HEK293 (cell line): ENCODE measurements around the gene SYNDIG1L.

Experiments
- CTCF ChIA-PET: fragments of 350-600 bp; formaldehyde crosslinking; extraction: SDS; loops from one replicate; lab custom pipeline; 2021; ENCODE audit warnings: antibody characterized with exemption; lab: Yijun Ruan, JAX
- POLR2A ChIA-PET: fragments of 300-600 bp; formaldehyde crosslinking; extraction: SDS; loops from one replicate; lab custom pipeline; 2020; ENCODE audit warnings: antibody characterized with exemption, inconsistent platforms; lab: Yijun Ruan, JAX
- H3K27ac ChIP-seq: fragments of 200-500 bp; sonication (Bioruptor generic); 2 replicates; pipeline ENCODE4 v1.5.1; 2014; ENCODE audit warnings: low read depth, low read length, control low read depth, inconsistent platforms; ENCODE audit errors: extremely low read depth
- H3K36me3 ChIP-seq, 2 experiments: fragments of 200-500 bp in 1 of 2; sonication (Bioruptor generic) in 1 of 2; 1 replicate in 1 of 2; 2 replicates in 1 of 2; pipeline ENCODE4 v1.5.1; 2014 to 2017; ENCODE audit warnings: inconsistent platforms in 2 of 2, low read length in 2 of 2; ENCODE audit not compliant: control insufficient read depth in 2 of 2, insufficient read depth in 1 of 2
- H3K4me1 ChIP-seq: fragments of 200-500 bp; sonication (Bioruptor generic); 2 replicates; pipeline ENCODE4 v1.5.1; 2014; ENCODE audit warnings: mild to moderate bottlenecking, low read length, inconsistent platforms; ENCODE audit not compliant: control insufficient read depth, insufficient read depth
- H3K4me3 ChIP-seq: 2 replicates; pipeline ENCODE4 v1.5.1; 2011; ENCODE audit warnings: low read depth, mild to moderate bottlenecking, control low read depth, low read length, moderate library complexity
- H3K9me3 ChIP-seq: fragments of 200-500 bp; sonication (Bioruptor generic); 2 replicates; pipeline ENCODE4 v1.5.1; 2014; ENCODE audit warnings: low read depth, low read length, inconsistent platforms; ENCODE audit not compliant: control insufficient read depth, insufficient read depth
- GFI1B ChIP-seq: fragments of 450-650 bp; formaldehyde crosslinking; IDR thresholded peaks from 2 replicates; pipeline ENCODE4 v1.5.1; 2016; ENCODE audit warnings: missing biosample characterization, missing genetic modification characterization
- HOXC10 ChIP-seq: sonication (generic); formaldehyde crosslinking; IDR thresholded peaks from 2 replicates; pipeline ENCODE4 v1.8.1; 2023; ENCODE audit warnings: mild to moderate bottlenecking, missing genetic modification reagents
- SP7 ChIP-seq: fragments of 450-650 bp; formaldehyde crosslinking; IDR thresholded peaks from 2 replicates; pipeline ENCODE4 v1.5.1; 2016; ENCODE audit warnings: missing biosample characterization, missing genetic modification characterization
- TCF7L2 ChIP-seq: IDR thresholded peaks from 2 replicates; pipeline ENCODE4 v1.6.1; 2011; ENCODE audit warnings: low read depth, mild to moderate bottlenecking, inconsistent platforms, low read length, moderate library complexity, borderline replicate concordance
- YY1 ChIP-seq: fragments of 450-650 bp; formaldehyde crosslinking; IDR thresholded peaks from 2 replicates; pipeline ENCODE4 v1.5.1; 2018; ENCODE audit warnings: missing biosample characterization, missing genetic modification characterization
- ZBTB1 ChIP-seq: fragments of 450-650 bp; formaldehyde crosslinking; IDR thresholded peaks from 2 replicates; pipeline ENCODE4 v1.5.1; 2016; ENCODE audit warnings: missing biosample characterization, missing genetic modification characterization
- ZEB2 ChIP-seq: fragments of 450-650 bp; formaldehyde crosslinking; IDR thresholded peaks from 2 replicates; pipeline ENCODE4 v1.5.1; 2016; ENCODE audit warnings: missing biosample characterization, missing genetic modification characterization
- ZFP3 ChIP-seq: fragments of 450-650 bp; formaldehyde crosslinking; IDR thresholded peaks from 2 replicates; pipeline ENCODE4 v1.5.1; 2016; ENCODE audit warnings: low read depth, missing biosample characterization, missing genetic modification characterization
- ZNF114 ChIP-seq: fragments of 450-650 bp; formaldehyde crosslinking; IDR thresholded peaks from 2 replicates; pipeline ENCODE4 v1.5.0; 2017; ENCODE audit warnings: missing biosample characterization, missing genetic modification characterization
- ZNF121 ChIP-seq: fragments of 450-650 bp; formaldehyde crosslinking; IDR thresholded peaks from 2 replicates; pipeline ENCODE4 v1.5.1; 2016; ENCODE audit warnings: missing biosample characterization, missing genetic modification characterization
- ZNF169 ChIP-seq: fragments of 450-650 bp; formaldehyde crosslinking; IDR thresholded peaks from 2 replicates; pipeline ENCODE4 v1.5.1; 2016; ENCODE audit warnings: missing biosample characterization, missing genetic modification characterization
- ZNF214 ChIP-seq: fragments of 450-650 bp; formaldehyde crosslinking; IDR thresholded peaks from 2 replicates; pipeline ENCODE4 v1.5.1; 2017; ENCODE audit warnings: missing biosample characterization, mild to moderate bottlenecking, missing genetic modification characterization, borderline replicate concordance
- ZNF558 ChIP-seq: fragments of 450-650 bp; formaldehyde crosslinking; IDR thresholded peaks from 2 replicates; pipeline ENCODE4 v1.5.1; 2016; ENCODE audit warnings: missing biosample characterization, missing genetic modification characterization
- ZNF571 ChIP-seq: fragments of 450-650 bp; formaldehyde crosslinking; IDR thresholded peaks from 2 replicates; pipeline ENCODE4 v1.5.0; 2017; ENCODE audit warnings: missing biosample characterization, missing genetic modification characterization
- TF ChIP-seq, protein P1 (sequence below): fragments of 450-650 bp; formaldehyde crosslinking; IDR thresholded peaks from 2 replicates; pipeline ENCODE4 v1.5.1; 2016; ENCODE audit warnings: missing biosample characterization, missing genetic modification characterization
- TF ChIP-seq, protein P2 (sequence below): fragments of 450-650 bp; formaldehyde crosslinking; IDR thresholded peaks from 2 replicates; pipeline ENCODE4 v1.5.1; 2016; ENCODE audit warnings: missing biosample characterization, missing genetic modification characterization
- TF ChIP-seq, protein P3 (sequence below): fragments of 450-650 bp; formaldehyde crosslinking; IDR thresholded peaks from 2 replicates; pipeline ENCODE4 v1.5.1; 2016; ENCODE audit warnings: missing biosample characterization, missing genetic modification characterization
- TF ChIP-seq, protein P4 (sequence below): fragments of 450-650 bp; formaldehyde crosslinking; IDR thresholded peaks from 2 replicates; pipeline ENCODE4 v1.5.1; 2016; ENCODE audit warnings: missing biosample characterization, missing genetic modification characterization
- TF ChIP-seq, protein P5 (sequence below): fragments of 450-650 bp; formaldehyde crosslinking; IDR thresholded peaks from 2 replicates; pipeline ENCODE4 v1.5.1; 2016; ENCODE audit warnings: missing biosample characterization, missing genetic modification characterization
- TF ChIP-seq, protein P6 (sequence below): fragments of 450-650 bp; formaldehyde crosslinking; conservative IDR thresholded peaks from 2 replicates; pipeline ENCODE4 v1.5.1; 2016; ENCODE audit warnings: low read depth, missing biosample characterization, missing genetic modification characterization

The SYNDIG1L gene

DNA sequence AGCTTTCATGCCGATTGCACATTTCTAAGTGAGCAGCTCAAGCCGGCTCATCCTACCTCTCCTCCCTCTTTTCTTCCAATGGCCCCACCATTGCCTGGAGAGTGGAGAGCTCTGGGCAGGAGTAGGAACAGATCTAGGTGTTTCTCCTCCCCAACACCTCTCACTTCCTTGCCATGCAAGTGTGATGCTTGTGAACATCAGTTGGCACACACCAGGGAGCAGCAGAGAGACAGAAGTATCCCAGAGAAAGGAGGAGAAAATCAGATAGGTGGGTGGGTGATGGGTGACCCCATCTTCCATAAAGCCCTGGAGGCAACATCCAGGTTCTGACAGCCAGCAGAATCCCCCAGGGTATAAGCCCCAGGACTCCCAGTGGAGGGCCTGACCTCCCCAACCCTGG lies 39.3 kb upstream of the SYNDIG1L start:
- Histone ChIP-seq H3K4me3 (no peak overlapping the region), H3K27ac (no peak overlapping the region), H3K4me1 (no peaks in the 10 kb centered on the region), H3K9me3 (no peaks in the 10 kb centered on the region), H3K36me3 (no peaks in the 10 kb centered on the region)
- ChIA-PET CTCF (interaction anchor here (1.2 to 1.3 kb wide), 2 partner anchors 8 to 26 kb away, joined by 3 read pairs; no protein-coding TSS in a partner anchor), POLR2A (no interaction called here)
- no peak for TF ChIP-seq ZNF571
- no peak for TF ChIP-seq ZNF558 (tag by site-specific recombination)
- TF ChIP-seq ZEB2, result no peak
- TF ChIP-seq GFI1B, result no peak
- TF ChIP-seq ZNF214 (tag by site-specific recombination), result no peak
- TF ChIP-seq ZBTB1, result no peak
- TF ChIP-seq, protein P1, sequence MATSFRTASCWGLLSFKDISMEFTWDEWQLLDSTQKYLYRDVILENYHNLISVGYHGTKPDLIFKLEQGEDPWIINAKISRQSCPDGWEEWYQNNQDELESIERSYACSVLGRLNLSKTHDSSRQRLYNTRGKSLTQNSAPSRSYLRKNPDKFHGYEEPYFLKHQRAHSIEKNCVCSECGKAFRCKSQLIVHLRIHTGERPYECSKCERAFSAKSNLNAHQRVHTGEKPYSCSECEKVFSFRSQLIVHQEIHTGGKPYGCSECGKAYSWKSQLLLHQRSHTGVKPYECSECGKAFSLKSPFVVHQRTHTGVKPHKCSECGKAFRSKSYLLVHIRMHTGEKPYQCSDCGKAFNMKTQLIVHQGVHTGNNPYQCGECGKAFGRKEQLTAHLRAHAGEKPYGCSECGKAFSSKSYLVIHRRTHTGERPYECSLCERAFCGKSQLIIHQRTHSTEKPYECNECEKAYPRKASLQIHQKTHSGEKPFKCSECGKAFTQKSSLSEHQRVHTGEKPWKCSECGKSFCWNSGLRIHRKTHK (tag by site-specific recombination), result no peak
- TF ChIP-seq, protein P2, sequence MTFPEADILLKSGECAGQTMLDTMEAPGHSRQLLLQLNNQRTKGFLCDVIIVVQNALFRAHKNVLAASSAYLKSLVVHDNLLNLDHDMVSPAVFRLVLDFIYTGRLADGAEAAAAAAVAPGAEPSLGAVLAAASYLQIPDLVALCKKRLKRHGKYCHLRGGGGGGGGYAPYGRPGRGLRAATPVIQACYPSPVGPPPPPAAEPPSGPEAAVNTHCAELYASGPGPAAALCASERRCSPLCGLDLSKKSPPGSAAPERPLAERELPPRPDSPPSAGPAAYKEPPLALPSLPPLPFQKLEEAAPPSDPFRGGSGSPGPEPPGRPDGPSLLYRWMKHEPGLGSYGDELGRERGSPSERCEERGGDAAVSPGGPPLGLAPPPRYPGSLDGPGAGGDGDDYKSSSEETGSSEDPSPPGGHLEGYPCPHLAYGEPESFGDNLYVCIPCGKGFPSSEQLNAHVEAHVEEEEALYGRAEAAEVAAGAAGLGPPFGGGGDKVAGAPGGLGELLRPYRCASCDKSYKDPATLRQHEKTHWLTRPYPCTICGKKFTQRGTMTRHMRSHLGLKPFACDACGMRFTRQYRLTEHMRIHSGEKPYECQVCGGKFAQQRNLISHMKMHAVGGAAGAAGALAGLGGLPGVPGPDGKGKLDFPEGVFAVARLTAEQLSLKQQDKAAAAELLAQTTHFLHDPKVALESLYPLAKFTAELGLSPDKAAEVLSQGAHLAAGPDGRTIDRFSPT, result no peak
- TF ChIP-seq SP7 (tag by site-specific recombination), result no peak
- TF ChIP-seq ZNF114 (tag by site-specific recombination), result no peak
- TF ChIP-seq ZFP3 (tag by site-specific recombination), result no peak
- TF ChIP-seq ZNF121 (tag by site-specific recombination), result no peak
- no peak for TF ChIP-seq YY1 (tag by site-specific recombination)
- TF ChIP-seq, protein P3, sequence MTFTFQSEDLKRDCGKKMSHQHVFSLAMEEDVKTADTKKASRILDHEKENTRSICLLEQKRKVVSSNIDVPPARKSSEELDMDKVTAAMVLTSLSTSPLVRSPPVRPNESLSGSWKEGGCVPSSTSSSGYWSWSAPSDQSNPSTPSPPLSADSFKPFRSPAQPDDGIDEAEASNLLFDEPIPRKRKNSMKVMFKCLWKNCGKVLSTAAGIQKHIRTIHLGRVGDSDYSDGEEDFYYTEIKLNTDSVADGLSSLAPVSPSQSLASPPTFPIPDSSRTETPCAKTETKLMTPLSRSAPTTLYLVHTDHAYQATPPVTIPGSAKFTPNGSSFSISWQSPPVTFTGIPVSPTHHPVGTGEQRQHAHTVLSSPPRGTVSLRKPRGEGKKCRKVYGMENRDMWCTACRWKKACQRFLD (tag by site-specific recombination), result no peak
- TF ChIP-seq, protein P4, sequence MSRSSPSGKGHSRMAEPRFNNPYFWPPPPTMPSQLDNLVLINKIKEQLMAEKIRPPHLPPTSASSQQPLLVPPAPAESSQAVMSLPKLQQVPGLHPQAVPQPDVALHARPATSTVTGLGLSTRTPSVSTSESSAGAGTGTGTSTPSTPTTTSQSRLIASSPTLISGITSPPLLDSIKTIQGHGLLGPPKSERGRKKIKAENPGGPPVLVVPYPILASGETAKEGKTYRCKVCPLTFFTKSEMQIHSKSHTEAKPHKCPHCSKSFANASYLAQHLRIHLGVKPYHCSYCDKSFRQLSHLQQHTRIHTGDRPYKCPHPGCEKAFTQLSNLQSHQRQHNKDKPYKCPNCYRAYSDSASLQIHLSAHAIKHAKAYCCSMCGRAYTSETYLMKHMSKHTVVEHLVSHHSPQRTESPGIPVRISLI (tag by site-specific recombination), result no peak
- TF ChIP-seq HOXC10 (CRISPR knock-in tag), result no peak
- TF ChIP-seq, protein P5, sequence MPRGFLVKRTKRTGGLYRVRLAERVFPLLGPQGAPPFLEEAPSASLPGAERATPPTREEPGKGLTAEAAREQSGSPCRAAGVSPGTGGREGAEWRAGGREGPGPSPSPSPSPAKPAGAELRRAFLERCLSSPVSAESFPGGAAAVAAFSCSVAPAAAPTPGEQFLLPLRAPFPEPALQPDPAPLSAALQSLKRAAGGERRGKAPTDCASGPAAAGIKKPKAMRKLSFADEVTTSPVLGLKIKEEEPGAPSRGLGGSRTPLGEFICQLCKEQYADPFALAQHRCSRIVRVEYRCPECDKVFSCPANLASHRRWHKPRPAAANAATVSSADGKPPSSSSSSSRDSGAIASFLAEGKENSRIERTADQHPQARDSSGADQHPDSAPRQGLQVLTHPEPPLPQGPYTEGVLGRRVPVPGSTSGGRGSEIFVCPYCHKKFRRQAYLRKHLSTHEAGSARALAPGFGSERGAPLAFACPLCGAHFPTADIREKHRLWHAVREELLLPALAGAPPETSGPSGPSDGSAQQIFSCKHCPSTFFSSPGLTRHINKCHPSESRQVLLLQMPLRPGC (tag by site-specific recombination), result no peak
- TF ChIP-seq, protein P6, sequence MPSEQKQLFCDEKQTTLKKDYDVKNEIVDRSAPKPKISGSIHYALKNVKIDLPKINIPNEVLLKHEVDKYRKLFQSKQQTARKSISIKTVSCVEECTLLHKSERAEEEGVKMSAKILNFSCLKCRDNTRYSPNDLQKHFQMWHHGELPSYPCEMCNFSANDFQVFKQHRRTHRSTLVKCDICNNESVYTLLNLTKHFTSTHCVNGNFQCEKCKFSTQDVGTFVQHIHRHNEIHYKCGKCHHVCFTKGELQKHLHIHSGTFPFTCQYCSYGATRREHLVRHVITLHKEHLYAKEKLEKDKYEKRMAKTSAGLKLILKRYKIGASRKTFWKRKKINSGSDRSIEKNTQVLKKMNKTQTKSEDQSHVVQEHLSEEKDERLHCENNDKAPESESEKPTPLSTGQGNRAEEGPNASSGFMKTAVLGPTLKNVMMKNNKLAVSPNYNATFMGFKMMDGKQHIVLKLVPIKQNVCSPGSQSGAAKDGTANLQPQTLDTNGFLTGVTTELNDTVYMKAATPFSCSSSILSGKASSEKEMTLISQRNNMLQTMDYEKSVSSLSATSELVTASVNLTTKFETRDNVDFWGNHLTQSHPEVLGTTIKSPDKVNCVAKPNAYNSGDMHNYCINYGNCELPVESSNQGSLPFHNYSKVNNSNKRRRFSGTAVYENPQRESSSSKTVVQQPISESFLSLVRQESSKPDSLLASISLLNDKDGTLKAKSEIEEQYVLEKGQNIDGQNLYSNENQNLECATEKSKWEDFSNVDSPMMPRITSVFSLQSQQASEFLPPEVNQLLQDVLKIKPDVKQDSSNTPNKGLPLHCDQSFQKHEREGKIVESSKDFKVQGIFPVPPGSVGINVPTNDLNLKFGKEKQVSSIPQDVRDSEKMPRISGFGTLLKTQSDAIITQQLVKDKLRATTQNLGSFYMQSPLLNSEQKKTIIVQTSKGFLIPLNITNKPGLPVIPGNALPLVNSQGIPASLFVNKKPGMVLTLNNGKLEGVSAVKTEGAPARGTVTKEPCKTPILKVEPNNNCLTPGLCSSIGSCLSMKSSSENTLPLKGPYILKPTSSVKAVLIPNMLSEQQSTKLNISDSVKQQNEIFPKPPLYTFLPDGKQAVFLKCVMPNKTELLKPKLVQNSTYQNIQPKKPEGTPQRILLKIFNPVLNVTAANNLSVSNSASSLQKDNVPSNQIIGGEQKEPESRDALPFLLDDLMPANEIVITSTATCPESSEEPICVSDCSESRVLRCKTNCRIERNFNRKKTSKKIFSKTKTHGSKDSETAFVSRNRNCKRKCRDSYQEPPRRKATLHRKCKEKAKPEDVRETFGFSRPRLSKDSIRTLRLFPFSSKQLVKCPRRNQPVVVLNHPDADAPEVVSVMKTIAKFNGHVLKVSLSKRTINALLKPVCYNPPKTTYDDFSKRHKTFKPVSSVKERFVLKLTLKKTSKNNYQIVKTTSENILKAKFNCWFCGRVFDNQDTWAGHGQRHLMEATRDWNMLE (tag by site-specific recombination), result no peak
- no peak for TF ChIP-seq ZNF169 (tag by site-specific recombination)
- TF ChIP-seq TCF7L2, result no peak
